Activated CD8-positive, alpha-beta T cell treated with anti-CD3 and anti-CD28 coated beads, Interleukin-2, amount 10 ng/mL, durations not matched to agents 7 days and 5 days (primary cell): ENCODE data around the gene PAM. TPM values are rescaled to one million over a fixed set of nuclear protein-coding genes. Genes with fewer than 3 reads are reported as not detected.

Source experiments
- ATAC-seq: fragments of 150-1000 bp; cut with Tn5 transposase; one replicate; pipeline ENCODE4 v1.10.0; 2021; ENCODE audit warnings: moderate library complexity
- CTCF ChIA-PET: fragments of 350-600 bp; sonication (Branson Sonifier 250); formaldehyde crosslinking; loops from one replicate; lab custom pipeline; 2021; ENCODE audit warnings: antibody characterized with exemption; lab: Charles Lee
- POLR2A ChIA-PET: fragments of 350-600 bp; sonication (Branson Sonifier 250); formaldehyde crosslinking; loops from one replicate; lab custom pipeline; 2021; ENCODE audit warnings: antibody characterized with exemption; lab: Charles Lee
- DNase-seq: peaks from one replicate; pipeline ENCODE4 v3.0.0-alpha.2; 2020
- H3K27ac Mint-ChIP-seq: one replicate; pipeline ENCODE4 v1.8.0; 2021; ENCODE audit warnings: mild to moderate bottlenecking, mixed read lengths
- H3K27me3 Mint-ChIP-seq: one replicate; pipeline ENCODE4 v1.8.0; 2021; ENCODE audit warnings: low read depth, mixed read lengths
- H3K36me3 Mint-ChIP-seq: one replicate; pipeline ENCODE4 v1.8.0; 2021; ENCODE audit warnings: low read depth, mixed read lengths
- H3K4me1 Mint-ChIP-seq: one replicate; pipeline ENCODE4 v1.8.0; 2021; ENCODE audit warnings: low read depth, mixed read lengths
- H3K4me3 Mint-ChIP-seq: one replicate; pipeline ENCODE4 v1.8.0; 2021; ENCODE audit warnings: mild to moderate bottlenecking, mixed read lengths
- H3K9me3 Mint-ChIP-seq: one replicate; pipeline ENCODE4 v1.8.0; 2022; ENCODE audit warnings: mixed read lengths; ENCODE audit not compliant: insufficient read depth
- total RNA-seq, 2 experiments: library from RNA; stranded (reverse); gene quantifications; one replicate each; pipeline ENCODE4 v1.2.3, GENCODE V29; 2021

Gene PAM
- total RNA-seq, 2 experiments from 2014 or later, result 16.1 to 16.3 TPM

DNA sequence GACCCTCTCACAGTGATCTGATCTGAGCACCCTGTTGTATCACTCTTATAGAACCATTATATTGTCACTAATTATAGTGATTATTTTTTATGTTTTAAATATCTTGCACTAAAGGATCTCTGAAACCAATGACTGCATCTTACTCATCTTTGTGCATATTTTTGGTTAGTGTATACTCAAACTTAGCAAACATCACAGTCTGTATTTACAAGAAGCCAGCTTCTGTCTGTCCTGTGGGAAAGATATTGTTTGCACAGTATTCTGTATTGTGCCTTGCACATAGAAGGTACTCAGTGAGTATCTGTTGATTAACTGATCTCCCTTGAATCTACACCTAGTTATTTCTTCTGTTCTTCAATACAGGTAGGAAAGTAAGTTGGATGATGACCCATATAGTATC lies 131.5 kb downstream of the PAM start:
- no peak overlapping the region for H3K27ac Mint-ChIP-seq
- CTCF ChIA-PET, result no interaction called here
- H3K27me3 Mint-ChIP-seq, result no peaks in the 10 kb centered on the region
- no peak for DNase-seq
- no peak for ATAC-seq
- POLR2A ChIA-PET, result no interaction called here
- H3K4me1 Mint-ChIP-seq, result peaks cover 2% of the 10 kb centered on the region
- H3K9me3 Mint-ChIP-seq, result no peaks in the 10 kb centered on the region
- H3K4me3 Mint-ChIP-seq, result no peak overlapping the region
- no peaks in the 10 kb centered on the region for H3K36me3 Mint-ChIP-seq

DNA sequence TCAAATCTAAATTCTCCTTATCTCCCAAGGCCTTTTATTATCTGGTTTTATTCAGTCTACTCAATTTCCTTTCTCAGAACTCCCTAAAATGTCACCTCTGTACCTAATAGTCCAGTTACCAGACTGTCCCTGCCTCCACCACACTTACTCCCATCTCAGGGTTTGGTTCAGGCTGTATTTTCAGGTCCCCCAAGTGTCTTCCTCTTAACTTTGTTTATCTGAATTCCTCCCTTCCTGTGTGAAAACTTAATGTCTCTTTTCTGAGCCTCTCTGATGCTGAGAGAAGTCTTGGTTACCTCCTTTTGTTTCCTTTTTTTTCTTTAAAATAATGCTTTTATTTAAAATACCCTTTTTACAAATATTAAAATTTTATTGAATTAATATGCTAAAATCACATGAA lies 133.4 kb downstream of the PAM start:
- no peak for DNase-seq
- Mint-ChIP-seq H3K4me3 (no peak overlapping the region), H3K9me3 (no peaks in the 10 kb centered on the region), H3K36me3 (no peaks in the 10 kb centered on the region), H3K27me3 (no peaks in the 10 kb centered on the region), H3K27ac (no peak overlapping the region), H3K4me1 (peaks cover 2% of the 10 kb centered on the region)
- POLR2A ChIA-PET, result no interaction called here
- no peak for ATAC-seq
- CTCF ChIA-PET, result no interaction called here

DNA sequence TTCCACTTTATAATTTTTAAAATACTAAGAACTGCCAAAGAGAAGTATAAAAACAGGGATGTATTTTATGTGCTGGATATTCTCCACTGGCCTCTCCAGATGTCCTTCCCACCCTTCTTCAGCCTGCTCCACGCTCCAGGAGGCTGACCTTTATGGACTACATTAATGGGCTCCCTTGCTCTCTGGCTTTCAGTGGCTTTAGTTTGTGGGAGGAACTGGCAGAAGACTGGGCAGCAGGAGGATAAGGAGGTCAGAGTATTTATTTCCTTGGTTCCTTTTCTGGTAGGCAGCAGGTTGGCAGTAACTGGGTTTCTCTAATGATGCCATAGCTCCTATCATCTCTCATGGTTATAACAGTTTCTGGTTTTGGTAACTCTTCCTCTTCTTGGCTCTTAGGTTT lies 133.9 kb downstream of the PAM start:
- H3K9me3 Mint-ChIP-seq, result no peaks in the 10 kb centered on the region

GRCh38 chr5:102890133-102890532 lies 135.0 kb downstream of the PAM start:
- peaks cover 2% of the 10 kb centered on the region for H3K4me1 Mint-ChIP-seq
- H3K36me3 Mint-ChIP-seq, result no peaks in the 10 kb centered on the region
- H3K9me3 Mint-ChIP-seq, result no peaks in the 10 kb centered on the region
- ChIA-PET POLR2A (no interaction called here), CTCF (no interaction called here)
- H3K27ac Mint-ChIP-seq, result no peak overlapping the region
- no peak for ATAC-seq
- no peak overlapping the region for H3K4me3 Mint-ChIP-seq
- DNase-seq, result no peak
- H3K27me3 Mint-ChIP-seq, result no peaks in the 10 kb centered on the region

More for the DNA sequence above, 133.9 kb downstream of the PAM start:
- ChIA-PET CTCF (no interaction called here), POLR2A (no interaction called here)
- Mint-ChIP-seq H3K27me3 (no peaks in the 10 kb centered on the region), H3K4me1 (peaks cover 2% of the 10 kb centered on the region), H3K27ac (no peak overlapping the region), H3K4me3 (no peak overlapping the region), H3K36me3 (no peaks in the 10 kb centered on the region)
- no peak for ATAC-seq
- DNase-seq, result no peak

DNA sequence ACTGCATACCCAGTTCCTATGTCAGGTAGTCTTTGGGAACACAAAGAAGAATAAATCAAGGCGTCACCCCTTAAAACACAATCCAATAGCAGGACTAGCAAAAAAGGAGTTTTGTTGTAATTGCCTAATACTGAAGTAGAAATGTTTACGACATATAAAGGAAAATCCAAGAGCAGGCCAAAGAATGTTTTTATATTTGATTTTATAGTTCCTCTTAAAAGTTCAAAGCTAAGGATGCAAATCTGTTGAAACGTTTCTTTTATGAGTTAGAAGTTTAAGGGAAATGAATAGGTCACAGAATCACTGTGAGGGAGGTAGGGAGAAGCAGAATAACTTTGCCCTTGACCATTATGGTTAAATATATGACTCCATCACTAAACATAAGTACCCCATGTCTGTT lies 136.1 kb downstream of the PAM start:
- no peaks in the 10 kb centered on the region for H3K9me3 Mint-ChIP-seq
- no peaks in the 10 kb centered on the region for H3K27me3 Mint-ChIP-seq
- H3K27ac Mint-ChIP-seq, result no peak overlapping the region
- DNase-seq (no peak), ATAC-seq (no peak)
- H3K4me3 Mint-ChIP-seq, result no peak overlapping the region
- H3K36me3 Mint-ChIP-seq, result no peaks in the 10 kb centered on the region
- H3K4me1 Mint-ChIP-seq, result peaks cover 2% of the 10 kb centered on the region
- ChIA-PET CTCF (interaction anchor here (1.4 kb wide), 1 partner anchor 333 kb away, joined by 4 read pairs; no protein-coding TSS in a partner anchor), POLR2A (no interaction called here)

DNA sequence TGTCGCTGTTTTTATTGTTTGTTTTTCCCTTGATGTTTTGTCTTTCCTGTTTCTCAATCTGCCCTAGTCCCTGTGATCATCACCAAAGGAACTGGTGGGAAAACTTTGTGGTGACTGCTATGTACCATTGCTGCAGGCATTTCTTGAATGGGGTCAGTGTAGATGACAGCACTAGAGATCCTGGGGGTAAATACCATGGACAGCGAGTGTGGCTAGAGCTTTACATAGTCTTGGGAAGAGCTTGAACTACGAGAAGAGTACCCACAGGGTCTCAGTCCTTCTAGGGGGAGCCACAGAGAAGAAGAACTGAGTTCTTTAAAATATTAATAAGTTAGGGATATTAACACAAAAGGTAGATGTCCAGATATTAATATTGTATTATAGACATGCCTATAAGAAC lies 138.8 kb downstream of the PAM start:
- H3K27me3 Mint-ChIP-seq, result no peaks in the 10 kb centered on the region
- DNase-seq (no peak), ATAC-seq (no peak)
- H3K4me1 Mint-ChIP-seq, result no peaks in the 10 kb centered on the region
- no peaks in the 10 kb centered on the region for H3K9me3 Mint-ChIP-seq
- no peaks in the 10 kb centered on the region for H3K36me3 Mint-ChIP-seq
- H3K27ac Mint-ChIP-seq, result no peak overlapping the region
- ChIA-PET CTCF (no interaction called here), POLR2A (no interaction called here)
- H3K4me3 Mint-ChIP-seq, result no peak overlapping the region

DNA sequence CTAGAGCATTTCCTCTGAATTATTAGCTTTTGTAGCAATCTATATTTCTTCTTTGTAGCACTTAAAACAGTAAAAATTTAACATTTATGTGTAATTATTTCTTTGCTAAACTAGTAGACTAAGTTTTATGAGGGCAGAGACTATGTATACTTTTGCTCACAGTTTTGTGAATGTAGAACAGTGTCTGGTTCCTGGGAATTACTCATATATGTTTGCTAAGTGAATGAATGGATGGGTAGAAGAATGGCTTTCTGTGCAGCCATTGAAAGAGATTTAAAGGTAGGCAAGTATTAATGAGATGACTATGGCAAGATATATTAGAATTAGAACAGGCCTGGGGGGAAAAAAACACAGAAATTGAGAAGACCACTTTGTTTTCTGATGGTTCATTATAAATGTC lies 140.1 kb downstream of the PAM start:
- DNase-seq (no peak), ATAC-seq (no peak)
- no peak overlapping the region for H3K4me3 Mint-ChIP-seq
- POLR2A ChIA-PET, result no interaction called here
- CTCF ChIA-PET, result no interaction called here
- no peaks in the 10 kb centered on the region for H3K27me3 Mint-ChIP-seq
- no peaks in the 10 kb centered on the region for H3K9me3 Mint-ChIP-seq
- no peaks in the 10 kb centered on the region for H3K36me3 Mint-ChIP-seq
- H3K4me1 Mint-ChIP-seq, result no peaks in the 10 kb centered on the region
- H3K27ac Mint-ChIP-seq, result no peak overlapping the region

- Mint-ChIP-seq H3K4me1 (no peaks in the 10 kb centered on the region), H3K27ac (no peak overlapping the region), H3K27me3 (no peaks in the 10 kb centered on the region), H3K36me3 (no peaks in the 10 kb centered on the region), H3K9me3 (no peaks in the 10 kb centered on the region), H3K4me3 (no peak overlapping the region)
- DNase-seq (no peak), ATAC-seq (no peak)
- ChIA-PET POLR2A (no interaction called here), CTCF (no interaction called here)
Measured at GRCh38 chr5:102895976-102896375, 140.9 kb downstream of the PAM start.

GRCh38 chr5:102901424-102902134 lies 146.5 kb downstream of the PAM start:
- Mint-ChIP-seq H3K4me3 (no peak overlapping the region), H3K4me1 (no peaks in the 10 kb centered on the region), H3K27me3 (no peaks in the 10 kb centered on the region), H3K27ac (no peak overlapping the region), H3K36me3 (peaks cover 3% of the 10 kb centered on the region), H3K9me3 (no peaks in the 10 kb centered on the region)
- no peak for DNase-seq
- CTCF ChIA-PET, result no interaction called here
- POLR2A ChIA-PET, result no interaction called here
- ATAC-seq, result no peak

GRCh38 chr5:102902135-102902448 lies 147.0 kb downstream of the PAM start:
- H3K27me3 Mint-ChIP-seq, result no peaks in the 10 kb centered on the region
- no peaks in the 10 kb centered on the region for H3K4me1 Mint-ChIP-seq
- H3K27ac Mint-ChIP-seq, result no peak overlapping the region
- ChIA-PET POLR2A (no interaction called here), CTCF (no interaction called here)
- H3K9me3 Mint-ChIP-seq, result no peaks in the 10 kb centered on the region
- H3K4me3 Mint-ChIP-seq, result no peak overlapping the region
- DNase-seq, result no peak
- H3K36me3 Mint-ChIP-seq, result peaks cover 3% of the 10 kb centered on the region
- ATAC-seq, result no peak

DNA sequence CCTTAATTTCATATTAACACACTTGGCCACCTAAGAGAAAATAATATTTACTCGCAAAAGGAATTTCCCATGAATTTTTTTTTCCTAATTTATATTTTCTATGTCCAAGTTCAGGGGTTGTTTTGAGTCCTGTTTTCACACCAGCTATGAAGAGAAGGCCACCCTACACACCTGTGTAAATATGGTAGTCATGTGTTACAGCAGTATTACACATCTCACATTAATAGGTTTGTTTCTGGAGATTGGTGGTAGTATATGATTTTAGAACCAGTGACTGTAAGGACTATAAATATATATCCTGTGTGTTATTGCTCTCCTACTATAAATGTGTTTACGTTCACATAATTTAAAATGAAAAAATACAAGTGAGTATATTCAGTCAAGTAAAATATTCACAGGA lies 147.5 kb downstream of the PAM start:
- Mint-ChIP-seq H3K27me3 (no peaks in the 10 kb centered on the region), H3K36me3 (peaks cover 3% of the 10 kb centered on the region), H3K27ac (no peak overlapping the region), H3K4me3 (no peak overlapping the region), H3K4me1 (no peaks in the 10 kb centered on the region), H3K9me3 (no peaks in the 10 kb centered on the region)
- DNase-seq (no peak), ATAC-seq (no peak)
- ChIA-PET CTCF (no interaction called here), POLR2A (no interaction called here)

- ATAC-seq, result no peak
- no peak for DNase-seq
- Mint-ChIP-seq H3K27ac (no peak overlapping the region), H3K4me3 (no peak overlapping the region), H3K27me3 (no peaks in the 10 kb centered on the region), H3K9me3 (no peaks in the 10 kb centered on the region), H3K4me1 (no peaks in the 10 kb centered on the region), H3K36me3 (peaks cover 3% of the 10 kb centered on the region)
- ChIA-PET POLR2A (no interaction called here), CTCF (no interaction called here)
Measured at GRCh38 chr5:102903074-102903871, 148.2 kb downstream of the PAM start.
